WERI-Rb-1 (cell line): ENCODE results near the gene MEP1A.

ENCODE experiments used
- DNase-seq: peaks from one replicate; pipeline ENCODE4 v3.0.0-alpha.2; 2020
- H3K27ac ChIP-seq: fragments of 250-450 bp; sonication (Bioruptor Pico); 2 replicates; pipeline ENCODE4 v1.5.1; 2020; ENCODE audit warnings: mild to moderate bottlenecking, moderate library complexity
- H3K27me3 ChIP-seq: fragments of 250-450 bp; sonication (Bioruptor Pico); 2 replicates; pipeline ENCODE4 v1.5.1; 2021; ENCODE audit warnings: mild to moderate bottlenecking, low read depth, moderate library complexity; ENCODE audit not compliant: insufficient read depth, severe bottlenecking
- H3K36me3 ChIP-seq: fragments of 250-450 bp; sonication (Bioruptor Pico); 2 replicates; pipeline ENCODE4 v1.5.1; 2020; ENCODE audit warnings: mild to moderate bottlenecking, moderate library complexity
- H3K4me3 ChIP-seq: 2 replicates; pipeline ENCODE4 v1.5.1; 2011; ENCODE audit warnings: low read depth, mild to moderate bottlenecking, control low read depth, low read length
- H3K9me3 ChIP-seq: fragments of 250-450 bp; sonication (Bioruptor Pico); 2 replicates; pipeline ENCODE4 v1.5.1; 2021; ENCODE audit warnings: mild to moderate bottlenecking, moderate library complexity; ENCODE audit not compliant: severe bottlenecking
- TF ChIP-seq, protein P1 (sequence below): IDR thresholded peaks from 2 replicates; pipeline ENCODE4 v1.5.1; 2011; ENCODE audit warnings: low read depth, mild to moderate bottlenecking, control low read depth, inconsistent platforms, low read length

Gene MEP1A

DNA sequence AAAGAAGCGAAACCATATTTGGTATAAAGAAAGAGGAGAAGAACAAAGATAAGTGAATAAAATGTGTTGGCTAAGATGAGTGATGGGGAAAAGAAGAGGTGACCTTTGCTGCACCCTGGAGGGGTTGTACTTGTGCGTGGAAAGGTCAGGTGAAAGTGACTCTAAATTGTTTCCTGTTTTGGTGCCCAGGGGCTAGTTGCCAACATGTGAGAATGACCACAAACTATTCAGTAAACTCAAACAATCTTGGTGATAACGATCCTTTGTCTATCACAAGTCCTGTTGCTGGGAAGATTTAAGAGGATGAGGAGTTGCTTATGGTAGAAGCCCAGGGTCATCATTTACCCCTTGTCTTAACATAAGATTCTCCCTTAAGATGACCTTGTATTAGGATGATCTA lies 70.6 kb downstream of the MEP1A start:
- TF ChIP-seq, protein P1, sequence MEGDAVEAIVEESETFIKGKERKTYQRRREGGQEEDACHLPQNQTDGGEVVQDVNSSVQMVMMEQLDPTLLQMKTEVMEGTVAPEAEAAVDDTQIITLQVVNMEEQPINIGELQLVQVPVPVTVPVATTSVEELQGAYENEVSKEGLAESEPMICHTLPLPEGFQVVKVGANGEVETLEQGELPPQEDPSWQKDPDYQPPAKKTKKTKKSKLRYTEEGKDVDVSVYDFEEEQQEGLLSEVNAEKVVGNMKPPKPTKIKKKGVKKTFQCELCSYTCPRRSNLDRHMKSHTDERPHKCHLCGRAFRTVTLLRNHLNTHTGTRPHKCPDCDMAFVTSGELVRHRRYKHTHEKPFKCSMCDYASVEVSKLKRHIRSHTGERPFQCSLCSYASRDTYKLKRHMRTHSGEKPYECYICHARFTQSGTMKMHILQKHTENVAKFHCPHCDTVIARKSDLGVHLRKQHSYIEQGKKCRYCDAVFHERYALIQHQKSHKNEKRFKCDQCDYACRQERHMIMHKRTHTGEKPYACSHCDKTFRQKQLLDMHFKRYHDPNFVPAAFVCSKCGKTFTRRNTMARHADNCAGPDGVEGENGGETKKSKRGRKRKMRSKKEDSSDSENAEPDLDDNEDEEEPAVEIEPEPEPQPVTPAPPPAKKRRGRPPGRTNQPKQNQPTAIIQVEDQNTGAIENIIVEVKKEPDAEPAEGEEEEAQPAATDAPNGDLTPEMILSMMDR, result no peak

DNA sequence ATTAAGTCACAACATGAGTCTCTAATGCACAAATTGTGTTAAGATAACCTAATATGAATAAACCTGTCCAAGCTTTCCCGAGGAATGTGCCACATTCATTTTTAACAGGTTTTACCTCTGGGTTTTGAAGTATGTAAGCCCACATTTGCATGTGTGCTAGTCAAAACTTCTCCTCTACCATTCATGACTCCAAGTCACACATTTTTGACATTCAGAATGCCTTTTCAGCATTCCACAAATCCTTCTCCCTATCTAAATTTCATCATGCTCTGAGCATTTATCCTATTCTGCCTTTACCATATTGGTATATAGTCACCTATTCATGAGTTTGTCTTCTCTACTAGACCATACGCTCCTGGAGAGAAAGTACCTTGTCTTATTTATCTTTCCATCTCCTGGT lies 72.0 kb downstream of the MEP1A start:
- TF ChIP-seq, protein P1, result no peak
- H3K36me3 ChIP-seq, result no peaks in the 10 kb centered on the region
- no peak overlapping the region for H3K27ac ChIP-seq
- DNase-seq, result no peak
- H3K4me3 ChIP-seq, result no peak overlapping the region
- no peaks in the 10 kb centered on the region for H3K27me3 ChIP-seq
- no peaks in the 10 kb centered on the region for H3K9me3 ChIP-seq

More for the DNA sequence above, 70.6 kb downstream of the MEP1A start:
- no peak for DNase-seq
- no peak overlapping the region for H3K27ac ChIP-seq
- no peaks in the 10 kb centered on the region for H3K9me3 ChIP-seq
- no peaks in the 10 kb centered on the region for H3K36me3 ChIP-seq
- no peaks in the 10 kb centered on the region for H3K27me3 ChIP-seq
- no peak overlapping the region for H3K4me3 ChIP-seq

DNA sequence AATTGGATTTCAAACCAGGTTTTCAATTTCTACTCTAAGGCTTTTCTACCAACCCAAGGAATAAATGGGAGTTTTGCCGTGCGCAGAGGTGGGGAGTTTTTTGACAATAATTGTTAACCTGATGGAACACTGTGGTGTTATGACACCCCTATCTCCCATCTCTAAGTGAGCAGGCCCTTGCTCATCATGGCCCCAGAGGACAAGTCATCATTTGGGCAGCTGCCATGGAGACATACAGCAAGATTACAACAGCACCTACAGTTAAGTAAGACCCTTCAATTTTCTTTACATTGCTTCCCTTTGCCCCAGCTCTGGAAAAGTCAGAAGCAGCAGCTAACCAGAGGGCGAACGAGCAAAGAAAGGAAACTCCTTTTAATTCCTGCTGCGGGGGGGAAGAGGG lies 74.2 kb downstream of the MEP1A start:
- no peaks in the 10 kb centered on the region for H3K9me3 ChIP-seq
- H3K4me3 ChIP-seq, result no peak overlapping the region
- no peak for DNase-seq
- no peaks in the 10 kb centered on the region for H3K27me3 ChIP-seq
- TF ChIP-seq, protein P1, result no peak
- no peak overlapping the region for H3K27ac ChIP-seq
- H3K36me3 ChIP-seq, result no peaks in the 10 kb centered on the region

DNA sequence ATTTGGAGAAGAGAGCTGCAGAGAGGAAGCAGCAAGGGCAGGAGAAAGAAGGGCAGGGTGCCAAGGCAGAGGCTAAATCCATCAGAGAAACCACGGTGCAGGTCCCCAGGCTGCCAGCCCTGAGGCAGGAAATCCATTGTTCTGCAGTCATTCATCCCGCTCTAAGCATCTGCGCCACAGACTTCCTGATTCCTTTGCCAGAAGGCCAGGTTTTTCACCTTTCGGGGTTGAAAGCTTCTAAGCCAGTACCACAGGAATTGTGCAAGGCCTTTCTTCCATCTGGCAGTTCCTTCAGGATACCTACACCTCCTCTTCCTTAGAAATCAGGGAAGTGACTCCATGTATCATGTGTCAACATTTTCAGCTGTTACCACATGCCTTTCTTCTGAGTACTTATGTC lies 82.9 kb downstream of the MEP1A start:
- TF ChIP-seq, protein P1, result no peak
- Histone ChIP-seq H3K9me3 (no peaks in the 10 kb centered on the region), H3K27me3 (no peaks in the 10 kb centered on the region), H3K27ac (no peak overlapping the region), H3K4me3 (no peak overlapping the region), H3K36me3 (no peaks in the 10 kb centered on the region)
- no peak for DNase-seq

DNA sequence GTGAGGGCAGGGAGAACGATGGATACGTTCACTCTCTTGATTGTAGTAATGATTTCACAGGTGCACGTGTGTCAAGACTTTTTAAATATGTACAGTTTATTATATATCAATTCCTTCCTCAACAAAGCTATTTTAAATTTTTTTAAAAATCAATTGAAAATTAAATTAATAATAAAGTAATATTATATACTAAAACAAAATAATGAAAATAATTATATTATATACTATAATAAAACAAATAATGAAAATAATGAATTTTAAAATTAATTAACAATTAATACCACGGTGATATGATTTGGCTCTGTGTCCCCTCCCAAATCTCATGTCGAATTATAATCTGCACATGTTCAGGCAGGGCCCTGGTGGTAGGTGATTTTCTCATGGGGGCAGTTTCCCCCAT lies 85.8 kb downstream of the MEP1A start:
- no peaks in the 10 kb centered on the region for H3K9me3 ChIP-seq
- no peaks in the 10 kb centered on the region for H3K27me3 ChIP-seq
- no peaks in the 10 kb centered on the region for H3K36me3 ChIP-seq
- no peak overlapping the region for H3K4me3 ChIP-seq
- H3K27ac ChIP-seq, result no peak overlapping the region
- no peak for DNase-seq
- TF ChIP-seq, protein P1, result no peak

DNA sequence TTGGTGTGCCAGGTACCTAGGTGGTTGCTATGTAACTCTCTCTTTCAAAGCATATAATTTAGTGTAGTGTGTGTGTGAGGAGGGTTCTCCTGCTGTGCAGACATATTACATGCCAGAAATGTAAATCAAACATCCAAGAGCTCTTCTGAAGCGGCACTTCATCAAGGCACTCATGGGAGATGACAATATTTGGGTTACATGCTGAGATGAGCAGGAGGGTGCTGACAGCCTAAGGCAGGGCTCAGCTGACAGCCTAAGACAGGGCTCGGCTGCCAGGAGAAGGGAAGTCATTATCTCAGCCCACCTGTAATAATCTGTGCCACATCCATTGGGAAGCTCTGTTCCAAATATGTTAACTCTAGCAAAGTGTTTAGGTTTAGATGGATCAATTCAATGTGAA lies 89.5 kb downstream of the MEP1A start:
- Histone ChIP-seq H3K27me3 (no peaks in the 10 kb centered on the region), H3K36me3 (no peaks in the 10 kb centered on the region), H3K27ac (no peak overlapping the region), H3K4me3 (no peak overlapping the region), H3K9me3 (no peaks in the 10 kb centered on the region)
- no peak for DNase-seq
- TF ChIP-seq, protein P1, result no peak
